Skeletal muscle cell (primary cell): Measurements from ENCODE around the gene TEX30.

Source experiments
- DNase-seq: peaks from one replicate; pipeline ENCODE4 v3.0.0-alpha.2; 2010; ENCODE audit warnings: low read depth
- H3K4me3 ChIP-seq: 2 replicates; pipeline ENCODE4 v1.5.1; 2011; ENCODE audit warnings: low read depth, mild to moderate bottlenecking, control low read depth, low read length, moderate library complexity

TEX30 gene

DNA sequence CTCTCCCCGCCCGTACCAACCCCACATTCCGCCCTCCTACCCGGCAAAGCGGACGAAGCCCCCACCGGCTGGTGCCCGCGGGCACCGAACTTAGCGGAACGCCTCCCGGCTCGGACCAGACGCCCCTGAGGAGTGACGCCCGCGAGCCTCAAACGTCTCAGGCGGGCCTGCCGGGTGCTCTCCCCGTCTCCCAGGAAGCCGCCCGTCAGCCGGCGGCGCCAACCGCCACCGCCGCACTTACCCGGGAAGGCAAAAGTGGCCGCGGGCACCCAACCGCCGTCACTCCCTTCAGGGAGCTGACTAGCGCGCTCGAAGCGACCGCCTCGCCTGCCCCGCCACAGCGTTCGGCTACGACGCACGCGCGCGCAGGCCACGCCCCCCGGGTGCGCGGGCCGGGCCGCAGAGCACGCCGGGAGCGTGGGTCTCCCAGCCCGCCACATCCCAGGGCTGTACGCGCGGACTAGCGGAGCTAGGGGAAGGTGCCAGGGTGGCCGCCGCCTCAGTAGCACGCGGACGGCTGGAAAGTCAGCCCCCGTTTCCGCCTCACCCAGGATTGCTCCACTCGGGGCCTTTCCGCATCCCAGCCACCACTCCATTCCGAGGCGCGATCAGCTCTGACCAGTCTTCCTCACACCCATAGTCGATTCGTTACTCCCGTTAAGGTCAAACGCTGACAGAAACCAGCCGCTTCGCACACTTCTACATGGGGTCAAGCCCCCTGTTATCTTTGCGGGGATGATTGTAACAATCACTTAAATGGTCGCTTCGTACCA is at the start of gene TEX30:
Gene TEX30, minus strand, starts transcription at position 346 of the 773 bp plus-strand sequence. CDS start 3,760 bp downstream, outside the sequence.
- DNase-seq: peak; percentile 49

DNA sequence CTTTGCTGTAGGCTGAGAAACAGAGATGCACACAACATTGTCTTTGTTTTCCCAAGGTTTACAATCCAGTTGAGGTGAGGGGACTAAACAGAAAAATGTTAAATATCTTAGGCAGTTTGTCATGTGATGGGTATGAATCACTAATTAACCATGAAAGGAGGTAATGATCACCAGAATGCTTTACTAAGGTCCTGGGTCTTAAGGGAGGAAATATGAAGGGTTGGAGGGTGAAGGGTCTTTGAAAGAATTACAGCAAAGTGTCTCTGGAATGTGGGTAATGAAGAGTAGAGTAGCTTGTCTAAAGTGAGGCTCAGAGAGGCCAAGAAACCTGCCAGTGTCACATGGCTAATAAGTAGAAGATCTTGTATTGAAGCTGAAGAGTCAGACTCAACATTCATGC is 44.3 kb upstream of the TEX30 start:
- H3K4me3 ChIP-seq: no peak overlapping the region
- DNase-seq: no peak

More for the DNA sequence above, at the start of gene TEX30:
- H3K4me3 ChIP-seq: peak within 1 kb of the TSS; percentile 87

DNA sequence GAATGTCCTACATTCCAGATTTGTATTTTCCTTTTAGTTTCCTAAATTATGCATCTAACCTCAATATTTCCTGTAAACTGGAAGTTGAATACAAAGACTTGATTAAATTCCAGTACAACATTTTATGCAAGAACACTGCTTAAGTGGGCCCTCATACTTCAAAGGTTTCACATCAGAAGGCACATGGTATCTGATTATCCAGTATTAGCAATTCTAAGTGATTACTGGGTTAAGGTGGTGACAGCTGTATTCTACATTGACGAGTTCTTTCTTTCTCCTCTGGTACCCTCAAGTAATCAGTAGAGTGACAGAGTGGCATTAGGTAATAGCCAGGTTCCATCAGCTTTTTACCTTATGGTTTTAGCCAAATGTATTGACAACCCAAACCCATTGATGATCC is 43.7 kb upstream of the TEX30 start:
- no peak overlapping the region for H3K4me3 ChIP-seq
- no peak for DNase-seq

DNA sequence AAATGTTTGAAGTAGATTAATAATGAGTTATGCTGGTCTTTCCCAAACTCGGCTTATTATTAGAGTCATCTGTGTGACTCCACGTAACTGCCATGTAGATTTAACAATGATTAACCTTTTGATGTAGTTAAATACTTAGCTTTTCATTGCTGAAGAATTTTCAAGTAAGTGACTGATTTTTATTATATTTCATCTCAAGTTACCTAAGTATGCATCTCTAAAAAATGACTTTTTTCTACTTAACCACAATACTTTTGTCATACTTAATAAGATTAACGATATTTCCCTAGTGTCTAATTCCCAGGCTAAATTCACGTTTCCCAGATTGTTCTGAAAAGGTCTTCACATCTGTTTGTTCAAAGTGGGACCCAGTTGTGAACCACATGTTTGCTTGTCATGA is 43.1 kb upstream of the TEX30 start:
- H3K4me3 ChIP-seq: no peak overlapping the region
- no peak for DNase-seq

DNA sequence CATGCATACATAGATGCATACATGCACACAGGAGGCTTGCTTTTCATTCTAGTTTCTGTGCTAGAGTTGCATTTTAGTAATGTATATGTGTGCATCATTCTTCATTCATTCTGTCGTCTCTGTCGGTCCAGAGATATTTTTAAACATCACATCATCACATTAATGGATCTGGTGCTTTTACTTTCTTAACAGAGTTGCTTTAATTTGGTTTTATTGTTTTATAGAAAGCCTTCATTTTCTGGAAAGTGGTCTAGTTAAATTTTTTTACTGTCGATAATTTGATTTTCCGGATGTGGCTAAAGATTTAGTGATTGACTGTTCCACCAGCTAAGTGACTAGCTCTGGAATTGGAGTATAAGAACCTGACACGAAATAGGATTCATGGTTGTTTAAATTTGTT is 42.2 kb upstream of the TEX30 start:
- no peak for DNase-seq
- H3K4me3 ChIP-seq: no peak overlapping the region

DNA sequence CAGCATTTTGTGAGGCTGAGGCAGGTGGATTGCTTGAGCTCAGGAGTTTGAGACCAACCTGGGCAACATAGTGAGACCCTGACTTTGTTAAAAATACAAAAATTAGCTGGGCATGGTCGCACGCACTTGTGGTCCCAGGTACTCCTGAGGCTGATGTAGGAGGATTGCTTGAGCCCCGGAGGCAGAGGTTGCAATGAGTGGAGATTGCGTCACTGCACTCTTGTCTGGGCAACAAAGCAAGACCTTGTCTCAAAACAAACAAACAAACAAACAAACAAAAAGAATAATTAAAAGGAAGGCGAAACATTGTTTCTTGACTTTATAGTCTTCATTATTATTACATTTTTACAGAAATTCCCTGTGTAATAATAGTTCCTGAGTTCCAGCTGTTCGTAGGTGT is 41.2 kb upstream of the TEX30 start:
- no peak overlapping the region for H3K4me3 ChIP-seq

DNA sequence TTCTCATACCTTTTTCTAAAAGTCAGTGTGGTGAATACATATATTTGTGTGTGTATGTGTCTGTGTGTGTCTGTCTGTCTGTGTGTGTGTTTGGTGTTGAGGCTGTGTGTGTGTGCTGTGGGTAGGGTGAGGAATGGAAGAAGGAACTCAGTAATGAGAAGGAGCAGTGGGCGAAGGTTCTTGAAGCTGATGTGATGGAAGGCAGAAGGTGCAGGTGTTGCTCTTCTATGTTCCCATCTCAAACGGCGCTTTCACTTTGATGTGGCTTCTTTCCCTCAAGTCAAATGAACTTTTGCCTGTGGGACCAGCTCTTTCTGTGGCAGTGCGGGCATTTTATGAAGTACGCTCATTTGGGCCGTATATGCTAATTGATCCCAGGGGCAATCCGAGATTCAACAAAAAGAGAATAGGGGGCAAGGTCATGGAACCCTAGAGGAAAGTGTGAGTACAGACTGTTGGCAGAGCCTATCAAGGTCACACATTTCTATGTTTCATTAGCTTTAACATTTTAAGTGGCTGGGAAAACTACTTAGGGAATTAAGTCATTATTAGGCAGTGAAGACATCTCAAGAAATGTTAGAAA is 40.5 kb upstream of the TEX30 start:
- H3K4me3 ChIP-seq: no peak overlapping the region
- no peak for DNase-seq

More for the DNA sequence above, 41.2 kb upstream of the TEX30 start:
- no peak for DNase-seq

DNA sequence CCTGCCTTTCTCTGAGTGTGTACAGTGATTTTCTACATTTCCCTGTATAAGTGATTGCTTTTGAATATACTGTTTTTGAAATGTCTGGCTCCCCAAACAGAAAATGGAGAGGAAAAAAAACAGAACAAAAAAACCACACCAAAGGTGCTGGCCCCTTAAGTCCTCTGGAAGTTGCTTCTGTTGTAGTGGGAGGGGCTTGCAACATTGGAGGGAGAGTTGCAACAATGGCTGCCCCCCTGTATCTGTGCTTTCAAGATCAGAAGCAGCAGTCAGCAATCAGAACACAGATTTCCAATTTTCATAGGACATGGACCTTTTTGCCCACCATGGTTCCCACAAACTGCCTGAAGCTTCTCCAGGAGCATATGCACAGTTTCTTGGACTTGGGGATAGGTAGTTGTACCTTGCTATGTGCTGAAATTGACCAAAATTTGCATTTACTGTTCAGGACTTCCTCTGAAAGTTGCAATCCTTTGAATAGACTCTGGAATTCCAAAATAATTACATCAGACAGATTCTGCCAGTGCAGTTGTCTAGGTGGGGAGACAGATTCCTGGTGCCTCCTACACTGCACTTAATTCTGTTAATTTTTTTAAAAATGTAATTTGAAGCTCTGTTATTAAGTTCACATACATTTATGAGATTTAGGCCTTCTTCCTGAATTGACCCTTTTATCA is 39.2 kb upstream of the TEX30 start:
- no peak for DNase-seq
- no peak overlapping the region for H3K4me3 ChIP-seq

DNA sequence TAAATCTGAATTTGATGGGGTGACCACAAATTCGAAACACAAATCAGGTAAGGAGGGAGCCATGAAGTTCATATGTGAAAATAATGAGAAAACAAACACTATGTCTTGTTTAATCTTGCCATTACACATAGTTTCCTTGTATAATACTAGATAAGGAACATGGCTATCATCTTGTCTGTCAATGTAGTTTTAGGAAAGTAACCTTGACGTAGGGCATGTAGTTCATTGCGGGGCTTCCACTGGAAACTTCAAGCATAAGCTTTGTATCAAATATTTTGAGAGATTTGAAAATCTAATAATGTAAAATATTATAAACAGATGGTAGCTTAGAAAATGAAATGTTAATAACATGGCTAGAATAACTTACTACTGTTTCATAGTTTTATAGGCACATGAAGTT is 34.1 kb upstream of the TEX30 start:
- H3K4me3 ChIP-seq: no peak overlapping the region
- DNase-seq: no peak

DNA sequence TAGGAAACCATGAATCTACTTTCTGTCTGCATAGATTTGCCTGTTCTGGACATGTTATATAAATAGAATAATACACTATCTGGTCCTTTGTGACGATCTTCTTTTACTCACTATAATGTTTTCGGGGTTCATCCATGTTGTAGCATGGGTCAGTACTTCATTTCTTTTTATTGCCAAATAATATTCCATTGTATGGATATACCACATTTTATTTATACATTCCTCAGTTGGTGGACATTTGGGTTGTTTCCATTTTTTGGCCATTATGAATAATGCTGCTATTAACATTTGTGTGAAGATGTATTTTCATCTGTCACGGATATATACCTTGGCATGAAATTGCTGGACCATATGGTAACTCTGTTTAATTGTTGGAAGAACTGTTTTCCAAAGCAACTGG is 32.1 kb upstream of the TEX30 start:
- no peak overlapping the region for H3K4me3 ChIP-seq
- DNase-seq: no peak

DNA sequence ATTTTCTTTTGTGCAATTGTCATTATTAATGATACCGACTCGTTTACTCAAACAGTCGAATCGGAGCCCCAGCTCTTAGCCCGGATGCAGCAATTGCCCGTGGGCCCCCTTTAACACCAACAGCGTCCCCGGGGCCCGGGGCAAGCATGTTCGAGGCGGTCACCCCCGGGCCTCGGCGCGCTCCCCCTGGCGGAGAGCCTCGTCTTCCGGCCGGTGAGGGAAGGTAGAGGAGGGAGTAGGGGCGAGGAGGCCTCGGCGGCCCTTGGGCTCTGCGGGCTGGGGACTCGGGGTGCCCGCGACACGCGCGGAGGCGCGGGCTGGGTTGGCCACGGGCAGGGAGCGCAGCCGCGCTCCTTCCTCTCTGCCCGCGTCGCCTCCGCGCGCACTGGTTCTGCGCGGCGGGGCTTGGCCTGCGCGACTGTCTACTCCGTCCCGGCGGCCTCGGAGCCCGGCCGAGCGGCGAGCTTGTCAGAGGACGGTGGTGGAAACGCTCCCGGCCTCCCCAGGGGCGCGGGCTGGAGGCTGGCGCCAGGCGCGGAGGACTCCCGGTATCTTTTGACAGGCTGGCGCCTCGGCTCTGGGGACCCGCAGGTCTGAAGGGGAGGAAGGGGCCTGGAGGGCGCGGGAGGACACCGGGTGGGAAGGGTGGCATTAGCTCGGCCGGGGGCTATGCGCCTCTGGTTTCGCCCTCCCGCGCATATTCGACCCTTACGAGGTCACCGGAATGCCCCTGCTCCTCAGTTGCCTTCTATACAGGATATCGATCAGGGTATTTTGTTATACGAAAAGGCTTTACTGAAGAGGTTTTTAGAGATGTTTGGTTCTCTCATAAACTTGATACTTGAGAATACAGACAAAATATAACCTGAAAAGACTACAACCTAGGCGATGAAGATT is 26.8 kb upstream of the TEX30 start:
- DNase-seq: peak; percentile 19
- peak overlapping the region; percentile 89 for H3K4me3 ChIP-seq

DNA sequence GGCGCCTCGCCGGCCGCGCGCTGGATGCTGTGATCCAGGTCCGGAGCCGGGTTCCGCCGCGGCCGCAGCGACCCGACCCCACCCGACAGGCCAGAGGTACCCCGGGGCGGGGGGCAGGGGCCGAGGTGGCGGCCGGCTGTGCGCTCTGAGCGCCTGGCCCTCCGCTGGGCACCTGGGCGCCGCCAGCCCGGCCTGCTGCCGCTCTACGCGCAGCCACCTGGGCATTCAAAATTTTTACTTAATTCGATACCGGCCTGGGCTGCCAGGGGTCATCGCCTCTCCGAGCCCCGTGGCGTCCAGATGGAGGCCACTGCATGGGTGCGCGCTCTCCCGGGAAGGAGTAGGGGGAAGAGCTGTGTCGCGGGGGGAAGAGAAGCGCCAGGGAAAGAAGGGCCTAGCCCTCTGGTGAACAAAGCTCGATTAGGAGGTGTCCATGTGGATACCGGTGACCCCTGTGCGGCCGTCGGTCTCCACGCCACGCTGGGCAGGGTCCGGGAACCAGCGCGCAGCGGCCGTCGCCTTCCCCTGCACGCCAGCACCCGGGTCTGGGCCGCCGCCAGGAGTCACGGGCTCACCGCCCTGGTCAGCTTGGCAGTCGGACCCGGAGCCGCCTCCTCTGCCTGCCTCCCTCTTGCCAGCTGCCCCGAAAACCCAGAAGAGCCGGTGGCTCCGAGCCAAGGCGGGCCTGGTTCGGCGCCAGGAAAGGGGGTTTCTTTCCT is 26.0 kb upstream of the TEX30 start:
- DNase-seq: no peak
- H3K4me3 ChIP-seq: peak overlapping the region; percentile 89

DNA sequence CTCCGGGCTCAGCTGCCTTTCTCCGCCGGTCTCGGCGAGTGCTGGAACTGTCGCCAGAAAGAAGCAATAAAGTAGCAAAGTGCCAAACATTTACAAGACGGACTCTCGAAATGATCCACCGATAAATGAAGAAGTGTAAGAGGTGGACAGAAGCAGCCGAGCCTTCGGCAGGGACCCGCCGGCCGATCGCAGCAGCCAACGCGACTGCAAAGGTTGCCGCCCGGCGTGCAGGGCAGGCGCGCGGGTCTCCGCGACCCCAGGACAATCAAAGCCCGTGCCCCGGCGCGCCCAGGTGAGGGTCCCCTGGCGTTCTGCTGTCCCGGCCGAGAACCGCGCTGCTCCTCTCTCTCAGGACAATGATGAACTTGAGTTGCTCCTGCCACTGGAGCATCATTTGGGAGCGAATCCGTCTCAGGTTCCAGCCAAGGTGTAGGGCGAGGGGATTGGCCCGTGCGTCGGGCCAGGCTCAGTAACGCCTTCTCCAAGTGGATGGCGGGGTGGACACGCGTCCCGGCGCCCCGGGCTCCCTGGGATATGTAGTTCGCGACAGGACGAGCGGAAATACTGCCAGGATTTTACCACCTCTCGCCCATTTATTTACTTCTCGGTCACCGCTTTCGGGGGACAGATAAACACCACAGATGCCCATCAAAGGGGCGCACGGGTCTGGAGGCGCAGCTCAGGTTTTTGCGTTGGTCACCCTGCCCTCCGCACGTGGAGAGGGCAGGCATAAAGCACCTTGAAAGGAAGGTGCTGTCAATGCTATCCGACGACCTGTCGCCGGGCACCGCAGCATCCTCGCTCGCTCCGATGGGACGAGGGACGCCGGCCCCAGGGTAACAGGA is 25.2 kb upstream of the TEX30 start, which contains the start of the genes BIVM and POGLUT2:
Gene BIVM, plus strand, starts transcription at position 539 of the 845 bp plus-strand sequence. CDS start 8,149 bp downstream, outside the sequence.
Gene POGLUT2, minus strand, starts transcription at position 396 of the 845 bp plus-strand sequence. Its CDS starts 306 bp downstream, at position 90.
- DNase-seq: peak; percentile 84

DNA sequence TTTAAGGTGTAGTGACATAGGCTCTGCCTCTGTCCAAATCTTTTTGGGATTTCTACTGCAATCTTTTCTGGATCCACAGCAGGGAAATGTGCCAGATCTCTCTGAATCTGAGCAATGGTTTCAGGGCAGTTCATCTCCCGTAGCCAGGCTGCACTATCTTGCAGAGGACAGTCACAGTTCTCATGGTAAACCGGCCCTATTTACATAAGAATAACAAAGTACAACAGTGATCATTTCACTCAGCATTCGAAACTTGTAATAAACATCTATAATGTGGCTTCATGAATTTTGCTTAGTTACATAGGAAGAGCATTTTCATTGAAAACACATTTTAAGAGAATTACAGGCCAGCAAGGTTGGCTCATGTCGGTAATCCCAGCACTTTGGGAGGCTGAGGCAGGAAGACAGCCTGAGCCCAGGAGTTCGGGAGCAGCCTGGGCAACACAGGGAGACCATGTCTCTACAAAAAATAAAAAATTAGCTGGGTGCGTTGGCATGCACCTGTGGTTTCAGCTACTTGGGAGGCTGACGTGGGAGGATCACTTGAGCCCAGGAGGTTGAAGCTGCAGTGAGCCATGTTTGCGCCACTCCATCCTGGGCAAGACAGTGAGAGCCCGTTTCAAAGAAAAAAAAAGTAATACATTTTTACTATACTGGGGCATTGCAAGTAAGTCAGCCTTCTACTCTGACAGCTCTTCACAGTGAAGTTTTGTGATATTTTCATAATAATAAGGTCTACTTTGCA is 20.2 kb upstream of the TEX30 start:
- DNase-seq: no peak

More for the DNA sequence above, 25.2 kb upstream of the TEX30 start, which contains the start of the genes BIVM and POGLUT2:
- peak within 1 kb of the TSS; percentile 89 for H3K4me3 ChIP-seq

DNA sequence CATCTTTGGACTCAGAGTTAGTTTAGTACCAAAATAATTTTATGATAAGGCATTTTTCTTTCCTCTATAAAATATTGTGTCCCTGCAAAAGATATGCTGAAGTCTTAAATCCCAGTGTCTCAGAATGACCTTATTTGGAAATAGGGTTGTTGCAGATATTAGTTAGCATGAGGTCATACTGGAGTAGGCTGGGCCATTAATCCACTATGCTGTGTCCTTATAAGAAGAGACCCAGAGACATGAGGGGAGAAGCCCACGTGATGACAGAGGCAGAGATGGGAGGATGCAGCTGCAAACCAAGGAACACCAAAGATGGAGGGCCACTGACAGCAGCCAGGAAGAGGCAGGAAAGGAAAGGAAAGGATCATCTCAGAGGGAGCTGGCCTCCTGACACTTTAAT is 18.8 kb upstream of the TEX30 start:
- no peak for DNase-seq
- no peak overlapping the region for H3K4me3 ChIP-seq

More for the DNA sequence above, 20.2 kb upstream of the TEX30 start:
- no peak overlapping the region for H3K4me3 ChIP-seq

DNA sequence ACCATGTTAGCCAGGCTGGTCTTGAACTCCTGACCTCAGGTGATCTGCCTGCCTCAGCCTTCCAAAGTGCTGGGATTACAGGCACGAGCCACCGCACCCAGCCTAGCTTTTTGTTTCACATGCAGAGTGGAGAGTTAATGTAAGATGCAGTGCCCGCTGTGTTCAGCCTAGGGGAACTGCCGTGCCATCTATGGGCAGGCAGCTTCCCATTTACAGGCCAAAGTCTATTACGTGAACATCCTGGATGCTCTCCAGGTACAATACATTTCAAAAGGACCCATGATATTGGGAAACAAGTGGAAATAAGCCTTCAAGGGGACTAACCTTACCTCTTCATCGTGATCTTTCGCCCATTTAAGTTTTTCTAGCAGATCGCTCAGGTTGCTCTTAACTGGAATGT is 15.1 kb upstream of the TEX30 start:
- DNase-seq: no peak
- no peak overlapping the region for H3K4me3 ChIP-seq

DNA sequence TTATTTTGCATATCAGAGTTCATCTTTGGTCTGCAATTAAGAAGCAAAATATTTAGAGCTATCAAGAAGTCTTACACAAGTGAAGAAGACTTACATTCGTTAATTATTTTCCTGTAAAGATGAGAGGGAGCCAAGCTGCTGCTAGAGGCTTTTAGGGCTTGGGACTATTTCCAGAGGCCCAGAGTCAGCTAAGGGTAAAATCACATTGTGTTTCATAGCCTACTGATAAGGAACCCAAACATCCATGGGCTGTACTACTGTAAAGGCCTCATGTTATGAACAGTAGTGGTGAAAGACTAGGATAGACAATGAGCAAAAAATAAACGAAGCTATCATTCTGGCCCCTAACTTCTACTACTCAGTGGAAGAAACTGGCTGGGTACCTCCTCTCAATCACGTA is 10.9 kb upstream of the TEX30 start:
- DNase-seq: no peak
- no peak overlapping the region for H3K4me3 ChIP-seq
